GM19193 (cell line): ENCODE data around the gene GCLM.

ENCODE experiments used
- POLR2A ChIP-seq: IDR thresholded peaks from 4 replicates; pipeline ENCODE4 v1.6.1; 2011; ENCODE audit not compliant: insufficient read depth, insufficient read length; ENCODE audit errors: extremely low read depth

Gene GCLM

GRCh38 chr1:93909146-93910050, at the start of gene GCLM:
Gene GCLM, minus strand, starts transcription at chr1:93909430. Its CDS starts 267 bp downstream, at chr1:93909163.
- TF ChIP-seq POLR2A: peak; percentile 59

- TF ChIP-seq POLR2A: no peak
Measured at GRCh38 chr1:93958726-93959100, 49.5 kb upstream of the GCLM start.

GRCh38 chr1:93958032-93958725, 48.9 kb upstream of the GCLM start:
- TF ChIP-seq POLR2A: no peak

- no peak for TF ChIP-seq POLR2A
Measured at GRCh38 chr1:93955765-93956164, 46.5 kb upstream of the GCLM start.

- TF ChIP-seq POLR2A: no peak
Measured at GRCh38 chr1:93938461-93939145, 29.4 kb upstream of the GCLM start.

- no peak for TF ChIP-seq POLR2A
Measured at GRCh38 chr1:93937997-93938396, 28.8 kb upstream of the GCLM start.

GRCh38 chr1:93925206-93925605, 16.0 kb upstream of the GCLM start:
- TF ChIP-seq POLR2A: no peak

- TF ChIP-seq POLR2A: no peak
Measured at GRCh38 chr1:93919780-93920179, 10.6 kb upstream of the GCLM start.

GRCh38 chr1:93917302-93917701, 8.1 kb upstream of the GCLM start:
- no peak for TF ChIP-seq POLR2A

GRCh38 chr1:93910305-93910704, 1.1 kb upstream of the GCLM start:
- TF ChIP-seq POLR2A: no peak

- TF ChIP-seq POLR2A: no peak
Measured at GRCh38 chr1:93908394-93909145, 660 bp downstream of the GCLM start.

GRCh38 chr1:93907718-93908117, 1.5 kb downstream of the GCLM start:
- no peak for TF ChIP-seq POLR2A

GRCh38 chr1:93906480-93906879, 2.8 kb downstream of the GCLM start:
- no peak for TF ChIP-seq POLR2A

- TF ChIP-seq POLR2A: no peak
Measured at GRCh38 chr1:93905734-93906133, 3.5 kb downstream of the GCLM start.

GRCh38 chr1:93905051-93905450, 4.2 kb downstream of the GCLM start:
- TF ChIP-seq POLR2A: no peak

- no peak for TF ChIP-seq POLR2A
Measured at GRCh38 chr1:93904228-93904627, 5.0 kb downstream of the GCLM start.
